ENCODE measurements around the gene KLHL36.

DNA sequence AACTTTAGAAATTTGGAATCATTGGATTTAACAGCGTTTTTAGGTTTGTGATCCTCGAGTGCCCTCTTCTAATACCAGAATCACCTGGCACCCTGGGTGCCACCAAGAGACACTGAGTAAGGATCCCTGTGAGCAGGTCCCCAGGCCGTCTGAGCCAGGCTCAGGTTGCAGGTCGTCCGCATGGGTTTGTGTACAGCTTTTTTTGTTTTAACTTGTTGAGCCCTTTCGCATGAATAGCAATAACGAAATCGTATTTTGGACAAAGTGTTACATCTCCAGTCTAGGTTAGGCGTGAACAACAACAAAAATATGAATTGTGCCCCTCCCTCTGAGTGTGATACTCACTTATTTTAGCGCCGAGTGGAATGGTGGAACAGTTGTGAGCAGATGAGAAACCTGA, 62.4 kb downstream of the KLHL36 start:
- TF ChIP-seq, protein P1, sequence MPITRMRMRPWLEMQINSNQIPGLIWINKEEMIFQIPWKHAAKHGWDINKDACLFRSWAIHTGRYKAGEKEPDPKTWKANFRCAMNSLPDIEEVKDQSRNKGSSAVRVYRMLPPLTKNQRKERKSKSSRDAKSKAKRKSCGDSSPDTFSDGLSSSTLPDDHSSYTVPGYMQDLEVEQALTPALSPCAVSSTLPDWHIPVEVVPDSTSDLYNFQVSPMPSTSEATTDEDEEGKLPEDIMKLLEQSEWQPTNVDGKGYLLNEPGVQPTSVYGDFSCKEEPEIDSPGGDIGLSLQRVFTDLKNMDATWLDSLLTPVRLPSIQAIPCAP (CRISPR knock-in tag; IDR thresholded peaks at IDR 0.05) = no peak
- TF ChIP-seq, protein P2, sequence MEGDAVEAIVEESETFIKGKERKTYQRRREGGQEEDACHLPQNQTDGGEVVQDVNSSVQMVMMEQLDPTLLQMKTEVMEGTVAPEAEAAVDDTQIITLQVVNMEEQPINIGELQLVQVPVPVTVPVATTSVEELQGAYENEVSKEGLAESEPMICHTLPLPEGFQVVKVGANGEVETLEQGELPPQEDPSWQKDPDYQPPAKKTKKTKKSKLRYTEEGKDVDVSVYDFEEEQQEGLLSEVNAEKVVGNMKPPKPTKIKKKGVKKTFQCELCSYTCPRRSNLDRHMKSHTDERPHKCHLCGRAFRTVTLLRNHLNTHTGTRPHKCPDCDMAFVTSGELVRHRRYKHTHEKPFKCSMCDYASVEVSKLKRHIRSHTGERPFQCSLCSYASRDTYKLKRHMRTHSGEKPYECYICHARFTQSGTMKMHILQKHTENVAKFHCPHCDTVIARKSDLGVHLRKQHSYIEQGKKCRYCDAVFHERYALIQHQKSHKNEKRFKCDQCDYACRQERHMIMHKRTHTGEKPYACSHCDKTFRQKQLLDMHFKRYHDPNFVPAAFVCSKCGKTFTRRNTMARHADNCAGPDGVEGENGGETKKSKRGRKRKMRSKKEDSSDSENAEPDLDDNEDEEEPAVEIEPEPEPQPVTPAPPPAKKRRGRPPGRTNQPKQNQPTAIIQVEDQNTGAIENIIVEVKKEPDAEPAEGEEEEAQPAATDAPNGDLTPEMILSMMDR (IDR thresholded peaks at IDR 0.05) = no peak
- TF ChIP-seq, protein P3, sequence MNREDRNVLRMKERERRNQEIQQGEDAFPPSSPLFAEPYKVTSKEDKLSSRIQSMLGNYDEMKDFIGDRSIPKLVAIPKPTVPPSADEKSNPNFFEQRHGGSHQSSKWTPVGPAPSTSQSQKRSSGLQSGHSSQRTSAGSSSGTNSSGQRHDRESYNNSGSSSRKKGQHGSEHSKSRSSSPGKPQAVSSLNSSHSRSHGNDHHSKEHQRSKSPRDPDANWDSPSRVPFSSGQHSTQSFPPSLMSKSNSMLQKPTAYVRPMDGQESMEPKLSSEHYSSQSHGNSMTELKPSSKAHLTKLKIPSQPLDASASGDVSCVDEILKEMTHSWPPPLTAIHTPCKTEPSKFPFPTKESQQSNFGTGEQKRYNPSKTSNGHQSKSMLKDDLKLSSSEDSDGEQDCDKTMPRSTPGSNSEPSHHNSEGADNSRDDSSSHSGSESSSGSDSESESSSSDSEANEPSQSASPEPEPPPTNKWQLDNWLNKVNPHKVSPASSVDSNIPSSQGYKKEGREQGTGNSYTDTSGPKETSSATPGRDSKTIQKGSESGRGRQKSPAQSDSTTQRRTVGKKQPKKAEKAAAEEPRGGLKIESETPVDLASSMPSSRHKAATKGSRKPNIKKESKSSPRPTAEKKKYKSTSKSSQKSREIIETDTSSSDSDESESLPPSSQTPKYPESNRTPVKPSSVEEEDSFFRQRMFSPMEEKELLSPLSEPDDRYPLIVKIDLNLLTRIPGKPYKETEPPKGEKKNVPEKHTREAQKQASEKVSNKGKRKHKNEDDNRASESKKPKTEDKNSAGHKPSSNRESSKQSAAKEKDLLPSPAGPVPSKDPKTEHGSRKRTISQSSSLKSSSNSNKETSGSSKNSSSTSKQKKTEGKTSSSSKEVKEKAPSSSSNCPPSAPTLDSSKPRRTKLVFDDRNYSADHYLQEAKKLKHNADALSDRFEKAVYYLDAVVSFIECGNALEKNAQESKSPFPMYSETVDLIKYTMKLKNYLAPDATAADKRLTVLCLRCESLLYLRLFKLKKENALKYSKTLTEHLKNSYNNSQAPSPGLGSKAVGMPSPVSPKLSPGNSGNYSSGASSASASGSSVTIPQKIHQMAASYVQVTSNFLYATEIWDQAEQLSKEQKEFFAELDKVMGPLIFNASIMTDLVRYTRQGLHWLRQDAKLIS (CRISPR knock-in tag; IDR thresholded peaks at IDR 0.05; ENCODE audit: borderline replicate concordance) = no peak
- TF ChIP-seq MAX (CRISPR knock-in tag; IDR thresholded peaks at IDR 0.05) (no peak), TEAD4 (CRISPR knock-in tag; IDR thresholded peaks at IDR 0.05) (no peak), MXD4 (CRISPR knock-in tag; IDR thresholded peaks at IDR 0.05; ENCODE audit: borderline replicate concordance) (no peak), PRRX2 (CRISPR knock-in tag; IDR thresholded peaks at IDR 0.05) (no peak), NR3C1 (CRISPR knock-in tag; conservative IDR thresholded peaks at IDR 0.05; ENCODE audit: low read depth) (no peak), FOXK1 (CRISPR knock-in tag; IDR thresholded peaks at IDR 0.05) (no peak), PREB (CRISPR knock-in tag; IDR thresholded peaks at IDR 0.05; ENCODE audit: borderline replicate concordance) (no peak)
